Hepatocyte (in vitro differentiated cells): ENCODE results near the gene NAA80.

ENCODE experiments used
- EZH2 ChIP-seq: fragments of 200-600 bp; sonication (generic); IDR thresholded peaks from 2 replicates; pipeline ENCODE4 v1.6.1; 2016; ENCODE audit warnings: antibody characterized with exemption, mild to moderate bottlenecking, borderline replicate concordance
- EZH2phosphoT487 ChIP-seq: fragments of 200-600 bp; sonication (generic); IDR thresholded peaks from one replicate; pipeline ENCODE4 v1.6.1; 2018; ENCODE audit warnings: antibody characterized with exemption, mild to moderate bottlenecking, low read depth, moderate library complexity; ENCODE audit not compliant: unreplicated experiment, severe bottlenecking
- TF ChIP-seq, protein P1 (sequence below): fragments of 200-600 bp; sonication (generic); IDR thresholded peaks from 2 replicates; pipeline ENCODE4 v1.5.1; 2016; ENCODE audit warnings: antibody characterized with exemption, mild to moderate bottlenecking; ENCODE audit not compliant: poor library complexity

DNA sequence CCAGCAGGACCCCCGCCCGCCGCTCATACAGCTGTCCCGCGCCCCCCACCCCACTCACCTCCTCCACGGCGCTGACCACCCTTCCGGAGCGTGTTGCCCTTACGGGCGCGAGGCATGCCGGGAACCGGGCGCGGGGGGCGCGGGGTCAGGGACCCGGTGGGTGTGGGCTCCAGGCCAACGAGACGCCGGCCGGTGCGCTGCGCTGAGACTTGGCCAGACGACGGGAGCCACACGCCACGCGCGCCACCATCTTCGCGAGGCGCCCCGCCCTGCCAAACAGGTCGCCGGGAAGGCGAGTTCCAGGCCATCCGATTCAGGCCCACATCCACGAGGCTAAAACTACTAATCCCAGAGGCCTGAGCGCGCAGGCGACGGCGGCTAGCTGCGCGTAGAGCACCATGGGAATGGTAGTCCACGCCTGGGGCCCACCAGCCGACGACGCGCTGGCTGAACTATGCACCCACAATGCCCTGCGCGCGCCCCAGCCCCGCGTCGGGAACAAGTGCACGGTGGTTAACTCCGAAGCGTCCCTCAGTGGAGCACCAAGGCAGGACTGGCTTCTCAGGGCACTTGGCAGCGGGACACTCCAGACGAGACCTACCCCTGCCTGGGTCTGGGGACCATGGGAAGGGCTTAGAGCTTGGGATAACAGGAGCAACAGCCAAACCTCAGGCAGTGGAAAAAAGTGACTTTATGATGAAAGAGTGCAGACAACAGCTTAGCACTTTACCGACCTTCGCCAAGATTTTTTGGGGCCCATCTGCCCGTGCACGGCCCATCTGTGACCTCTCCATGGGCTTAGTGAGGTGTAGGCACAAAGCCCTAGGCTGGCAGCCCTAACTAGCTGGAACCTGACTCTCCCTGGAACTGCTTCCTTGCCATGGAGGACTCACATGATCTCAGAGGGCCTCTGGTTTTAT is 6.8 kb downstream of the NAA80 start, which contains the start of gene IFRD2:
- TF ChIP-seq, protein P1, sequence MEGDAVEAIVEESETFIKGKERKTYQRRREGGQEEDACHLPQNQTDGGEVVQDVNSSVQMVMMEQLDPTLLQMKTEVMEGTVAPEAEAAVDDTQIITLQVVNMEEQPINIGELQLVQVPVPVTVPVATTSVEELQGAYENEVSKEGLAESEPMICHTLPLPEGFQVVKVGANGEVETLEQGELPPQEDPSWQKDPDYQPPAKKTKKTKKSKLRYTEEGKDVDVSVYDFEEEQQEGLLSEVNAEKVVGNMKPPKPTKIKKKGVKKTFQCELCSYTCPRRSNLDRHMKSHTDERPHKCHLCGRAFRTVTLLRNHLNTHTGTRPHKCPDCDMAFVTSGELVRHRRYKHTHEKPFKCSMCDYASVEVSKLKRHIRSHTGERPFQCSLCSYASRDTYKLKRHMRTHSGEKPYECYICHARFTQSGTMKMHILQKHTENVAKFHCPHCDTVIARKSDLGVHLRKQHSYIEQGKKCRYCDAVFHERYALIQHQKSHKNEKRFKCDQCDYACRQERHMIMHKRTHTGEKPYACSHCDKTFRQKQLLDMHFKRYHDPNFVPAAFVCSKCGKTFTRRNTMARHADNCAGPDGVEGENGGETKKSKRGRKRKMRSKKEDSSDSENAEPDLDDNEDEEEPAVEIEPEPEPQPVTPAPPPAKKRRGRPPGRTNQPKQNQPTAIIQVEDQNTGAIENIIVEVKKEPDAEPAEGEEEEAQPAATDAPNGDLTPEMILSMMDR, result no peak
- no peak for TF ChIP-seq EZH2
- TF ChIP-seq EZH2phosphoT487, result no peak
